H1 (cell line): ENCODE measurements around the gene LEKR1. TPM values are rescaled to one million over a fixed set of nuclear protein-coding genes. Genes with fewer than 3 reads are reported as not detected.

Experiments used
- CTCF ChIA-PET: fragments of 300-600 bp; sonication (Branson Sonifier 250); formaldehyde crosslinking; loops from one replicate; lab custom pipeline; 2021; ENCODE audit not compliant: partially characterized antibody; lab: Charles Lee
- POLR2A ChIA-PET: fragments of 300-600 bp; sonication (Branson Sonifier 250); formaldehyde crosslinking; loops from one replicate; lab custom pipeline; 2021; ENCODE audit warnings: inconsistent platforms; ENCODE audit not compliant: partially characterized antibody; lab: Charles Lee
- DNase-seq, 2 experiments: peaks; one replicate each; pipeline versions ENCODE4 v3.0.0 to v3.0.0-alpha.2; 2010 to 2022; ENCODE audit warnings: low spot score in 2 of 2, low read depth in 1 of 2, mixed read lengths in 1 of 2
- FAIRE-seq: peaks from 2 replicates; lab custom pipeline; 2011; peaks lifted over from hg19 to GRCh38; lab: Jason Lieb, UNC
- H2AFZ ChIP-seq: 2 replicates; pipeline ENCODE4 v1.8.1; 2012; ENCODE audit warnings: low read length, inconsistent platforms
- H2AK5ac ChIP-seq: 2 replicates; pipeline ENCODE4 v1.6.1; 2013; ENCODE audit warnings: low read depth, low read length
- H2BK120ac ChIP-seq: replicated peaks from 2 replicates; pipeline ENCODE3; 2013; ENCODE audit warnings: low read depth, low read length, inconsistent platforms
- H2BK12ac ChIP-seq: 2 replicates; pipeline ENCODE4 v1.6.1; 2013; ENCODE audit warnings: low read depth, low read length
- H2BK15ac ChIP-seq: 2 replicates; pipeline ENCODE4 v1.6.1; 2013; ENCODE audit warnings: low read length
- H2BK20ac ChIP-seq: 2 replicates; pipeline ENCODE4 v1.6.1; 2013; ENCODE audit warnings: low read length
- H2BK5ac ChIP-seq: 2 replicates; pipeline ENCODE4 v1.6.1; 2013; ENCODE audit warnings: low read depth, low read length
- H3K14ac ChIP-seq: 2 replicates; pipeline ENCODE4 v1.6.1; 2013; ENCODE audit warnings: inconsistent platforms; ENCODE audit not compliant: insufficient read length
- H3K18ac ChIP-seq: 2 replicates; pipeline ENCODE4 v1.6.1; 2013; ENCODE audit warnings: low read length; ENCODE audit errors: extremely low read depth
- H3K23ac ChIP-seq: 2 replicates; pipeline ENCODE4 v1.6.1; 2013; ENCODE audit warnings: inconsistent platforms; ENCODE audit not compliant: insufficient read length
- H3K23me2 ChIP-seq: 2 replicates; pipeline ENCODE4 v1.6.1; 2013; ENCODE audit warnings: low read depth, low read length
- H3K27ac ChIP-seq: 2 replicates; pipeline ENCODE4 v1.6.1; 2011; ENCODE audit warnings: low read depth, low read length, inconsistent platforms
- H3K27me3 ChIP-seq, 4 experiments: replicated peaks in 1 of 4; 1 replicate in 1 of 4; 2 replicates in 3 of 4; pipeline versions ENCODE4 v1.6.1 to v1.8.1; 2011 to 2013; ENCODE audit warnings: low read length in 3 of 4, mild to moderate bottlenecking in 3 of 4, inconsistent platforms in 2 of 4, mixed read lengths in 2 of 4, moderate library complexity in 1 of 4; ENCODE audit not compliant: control insufficient read depth in 3 of 4, insufficient read depth in 3 of 4; ENCODE audit errors: extremely low read depth in 1 of 4
- H3K36me3 ChIP-seq, 4 experiments: 2 replicates each; pipeline versions ENCODE4 v1.6.1 to v1.8.1; 2011 to 2013; ENCODE audit warnings: mild to moderate bottlenecking in 4 of 4, low read length in 3 of 4, moderate library complexity in 2 of 4, control low read depth in 1 of 4, inconsistent platforms in 1 of 4; ENCODE audit not compliant: insufficient read depth in 4 of 4, control insufficient read depth in 2 of 4
- H3K4ac ChIP-seq: replicated peaks from 2 replicates; pipeline ENCODE3; 2013; ENCODE audit warnings: low read length, low read depth, mixed read lengths, inconsistent platforms; ENCODE audit not compliant: insufficient read length
- H3K4me1 ChIP-seq, 4 experiments: replicated peaks in 1 of 4; 1 replicate in 1 of 4; 2 replicates in 3 of 4; pipeline versions ENCODE4 v1.6.1 to v1.8.1; 2011 to 2013; ENCODE audit warnings: low read length in 3 of 4, inconsistent platforms in 2 of 4, mixed read lengths in 1 of 4; ENCODE audit not compliant: insufficient read depth in 4 of 4, control insufficient read depth in 3 of 4
- H3K4me2 ChIP-seq, 2 experiments: 2 replicates each; pipeline versions ENCODE4 v1.6.1 to v1.8.1; 2011 to 2013; ENCODE audit warnings: low read depth in 2 of 2, low read length in 2 of 2, control low read depth in 1 of 2, inconsistent platforms in 1 of 2, mild to moderate bottlenecking in 1 of 2; ENCODE audit not compliant: insufficient read depth in 1 of 2
- H3K4me3 ChIP-seq, 4 experiments: fragments of 200-600, 300-600 bp in 1 of 4; sonication (generic), shearing (Covaris generic), sonication (Bioruptor Twin) in 1 of 4; 2 replicates each; pipeline versions ENCODE4 v1.5.1 to v1.8.1; 2011 to 2016; ENCODE audit warnings: low read length in 4 of 4, low read depth in 3 of 4, control low read depth in 2 of 4, inconsistent platforms in 2 of 4, mild to moderate bottlenecking in 2 of 4, mixed read lengths in 1 of 4, moderate library complexity in 1 of 4; ENCODE audit not compliant: insufficient read depth in 2 of 4; ENCODE audit errors: extremely low read depth in 1 of 4
- H3K56ac ChIP-seq: replicated peaks from 2 replicates; pipeline ENCODE3; 2013; ENCODE audit warnings: low read depth, mild to moderate bottlenecking, mixed read lengths, low read length, inconsistent platforms; ENCODE audit not compliant: insufficient read length
- H3K79me1 ChIP-seq: 2 replicates; pipeline ENCODE4 v1.6.1; 2013; ENCODE audit warnings: low read depth, low read length, control low read depth
- H3K79me2 ChIP-seq, 2 experiments: 2 replicates each; pipeline versions ENCODE4 v1.6.1 to v1.8.1; 2012 to 2013; ENCODE audit warnings: low read length in 2 of 2, mild to moderate bottlenecking in 2 of 2, inconsistent platforms in 1 of 2; ENCODE audit not compliant: insufficient read depth in 2 of 2, control insufficient read depth in 1 of 2
- H3K9ac ChIP-seq, 4 experiments: replicated peaks in 1 of 4; 1 replicate in 1 of 4; 2 replicates in 3 of 4; pipeline versions ENCODE4 v1.6.1 to v1.8.1; 2011 to 2013; ENCODE audit warnings: low read depth in 3 of 4, low read length in 3 of 4, control low read depth in 2 of 4, mild to moderate bottlenecking in 2 of 4, moderate library complexity in 2 of 4, inconsistent platforms in 1 of 4; ENCODE audit errors: extremely low read depth in 1 of 4
- H3K9me3 ChIP-seq, 2 experiments: 2 replicates each; pipeline versions ENCODE4 v1.6.1 to v1.8.1; 2012 to 2013; ENCODE audit warnings: mild to moderate bottlenecking in 2 of 2, moderate library complexity in 2 of 2, control low read depth in 1 of 2, inconsistent platforms in 1 of 2, low read depth in 1 of 2, low read length in 1 of 2, mixed read lengths in 1 of 2; ENCODE audit not compliant: insufficient read depth in 2 of 2
- H4K20me1 ChIP-seq, 2 experiments: replicated peaks in 1 of 2; 2 replicates each; pipeline versions ENCODE3 to v1.8.1; 2011 to 2013; ENCODE audit warnings: inconsistent platforms in 2 of 2, low read length in 2 of 2, mild to moderate bottlenecking in 1 of 2; ENCODE audit not compliant: insufficient read depth in 2 of 2, control insufficient read depth in 1 of 2
- H4K5ac ChIP-seq: 2 replicates; pipeline ENCODE4 v1.6.1; 2013; ENCODE audit warnings: low read length, low read depth, mixed read lengths, inconsistent platforms; ENCODE audit not compliant: insufficient read length
- H4K8ac ChIP-seq: 2 replicates; pipeline ENCODE4 v1.8.0; 2013; ENCODE audit warnings: mild to moderate bottlenecking, moderate library complexity, low read length, inconsistent platforms; ENCODE audit not compliant: insufficient read depth; ENCODE audit errors: extremely low read depth
- H4K91ac ChIP-seq: replicated peaks from 2 replicates; pipeline ENCODE3; 2013; ENCODE audit warnings: low read length, mixed read lengths, inconsistent platforms; ENCODE audit not compliant: insufficient read length
- CBX5 ChIP-seq: fragments of 300-800, 300-1000 bp; sonication (generic); IDR thresholded peaks from 2 replicates; pipeline ENCODE4 v1.7.1; 2016; ENCODE audit warnings: antibody characterized with exemption, low read length, low read depth
- FOSL1 ChIP-seq: IDR thresholded peaks from 2 replicates; pipeline ENCODE4 v1.6.1; 2011; ENCODE audit warnings: mild to moderate bottlenecking, low read depth, low read length, moderate library complexity; ENCODE audit not compliant: insufficient read depth
- JUN ChIP-seq: IDR thresholded peaks from 2 replicates; pipeline ENCODE4 v1.6.1; 2011; ENCODE audit warnings: low read depth, mild to moderate bottlenecking, improper control_type of control experiment, low read length
- JUND ChIP-seq: IDR thresholded peaks from 2 replicates; pipeline ENCODE4 v1.6.1; 2011; ENCODE audit warnings: mild to moderate bottlenecking, improper control_type of control experiment, low read length
- KDM4A ChIP-seq: IDR thresholded peaks from one replicate; pipeline ENCODE4 v1.7.1; 2012; ENCODE audit warnings: low read depth, mild to moderate bottlenecking, moderate library complexity, low read length, inconsistent platforms; ENCODE audit not compliant: severe bottlenecking
- POLR2AphosphoS5 ChIP-seq: IDR thresholded peaks from 2 replicates; pipeline ENCODE4 v1.6.1; 2011; ENCODE audit warnings: low read depth, low read length
- SIRT6 ChIP-seq: IDR thresholded peaks from one replicate; pipeline ENCODE4 v1.7.1; 2012; ENCODE audit warnings: low read length, inconsistent platforms
- ZNF274 ChIP-seq: IDR thresholded peaks from 2 replicates; pipeline ENCODE4 v1.7.0; 2012; ENCODE audit warnings: low read length, borderline replicate concordance; ENCODE audit errors: extremely low read depth
- WGBS, 2 experiments: shearing (Covaris generic) in 1 of 2; methylation state at CpG; one replicate each; pipeline versions ENCODE4 v1.1.6 to v1.1.7; 2013 to 2015; ENCODE audit warnings: low lambda C conversion rate in 2 of 2, mixed read lengths in 2 of 2, inconsistent platforms in 1 of 2, low coverage in 1 of 2, missing lambda C conversion rate in 1 of 2; ENCODE audit not compliant: insufficient replicate concordance in 2 of 2, insufficient coverage in 1 of 2, insufficient read length in 1 of 2; ENCODE audit errors: extremely low coverage in 1 of 2, missing lambda C conversion rate in 1 of 2; 5-methylcytosine and 5-hydroxymethylcytosine counted together
- polyA plus RNA-seq, 7 experiments: library from polyadenylated mRNA; depleted of rRNA in 3 of 7; stranded (reverse) in 5 of 7; unstranded in 2 of 7; fragments of >200 nt in 5 of 7; fragments of 200-250 nt in 2 of 7; gene quantifications; 1 replicate in 5 of 7; 2 replicates in 1 of 7; 4 replicates in 1 of 7; pipeline versions ENCODE4 v1.2.1 to v1.2.3, GENCODE V29; 2011 to 2013; ENCODE audit warnings: missing spikeins in 2 of 7, mixed read lengths in 2 of 7
- total RNA-seq: library from RNA; stranded (reverse); fragmentation: NEBNext Ultra II Directional; extraction: Animal tissue kit (Norgen Biotek cat#: 25700); gene quantifications from 2 replicates; pipeline ENCODE4 v1.2.1, GENCODE V29; 2021
- TF ChIP-seq, protein P1 (sequence below): IDR thresholded peaks from 2 replicates; pipeline ENCODE4 v1.6.1; 2012; ENCODE audit warnings: inconsistent platforms
- TF ChIP-seq, protein P2 (sequence below): IDR thresholded peaks from 2 replicates; pipeline ENCODE4 v1.6.1; 2011; ENCODE audit warnings: low read depth, mild to moderate bottlenecking, low read length; ENCODE audit not compliant: insufficient read depth

The LEKR1 gene
- total and polyA plus RNA-seq, 2 of the 8 experiments (the other 6 are each of a cell fraction or from before 2014, with no cell fraction given), result 0.08 TPM; not detected in 1

DNA sequence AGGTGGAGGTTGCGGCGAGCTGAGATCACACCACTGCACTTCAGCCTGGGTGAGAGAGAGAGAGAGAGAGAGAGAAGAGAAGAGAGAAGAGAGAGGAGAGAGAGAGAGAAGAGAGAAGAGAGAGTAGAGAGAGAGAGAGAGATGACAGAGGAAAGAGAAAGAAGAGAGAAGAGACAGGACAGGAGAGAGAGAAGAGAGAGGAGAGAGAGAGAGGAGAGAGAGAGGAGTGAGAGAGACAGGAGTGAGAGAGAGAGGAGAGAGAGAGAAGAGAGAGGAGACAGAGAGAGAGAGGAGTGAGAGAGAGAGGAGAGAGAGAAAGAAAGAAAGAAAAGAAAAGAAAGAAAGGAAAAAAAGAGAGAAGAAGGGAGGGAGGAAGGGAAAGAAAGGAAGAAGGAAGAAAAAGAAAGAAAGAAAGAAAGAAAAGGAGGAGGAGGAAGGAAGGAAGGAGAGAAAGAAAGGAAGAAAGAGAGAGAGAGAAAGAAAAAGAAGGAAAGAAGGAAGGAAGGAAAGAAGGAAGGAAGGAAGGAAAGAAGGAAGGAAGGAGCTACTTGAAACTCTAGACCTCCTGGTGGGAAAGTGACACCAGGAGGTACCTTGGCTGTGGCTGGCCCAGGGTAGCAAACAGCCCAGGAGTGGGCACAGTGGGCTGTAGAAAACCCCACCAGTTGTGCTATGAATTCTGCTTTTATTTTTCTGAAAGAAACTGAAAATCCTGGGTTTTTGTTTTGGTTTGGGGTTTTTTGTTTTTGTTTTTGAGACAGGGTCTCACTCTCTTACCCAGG lies 245.8 kb downstream of the LEKR1 start:
- Histone ChIP-seq H2AFZ (no peak overlapping the region), H3K27ac (no peak overlapping the region), H2BK20ac (no peak overlapping the region), H4K20me1 (no peaks in the 10 kb centered on the region), H2BK12ac (no peak overlapping the region), H4K5ac (no peak overlapping the region), H3K18ac (no peak overlapping the region), H3K36me3 (no peaks in the 10 kb centered on the region), H3K23ac (no peak overlapping the region), H3K4me1 (peaks cover 0 to 4% (median 1%) of the 10 kb centered on the region in 4 experiments; a peak in 1 of 7 replicates), H2BK120ac (no peak overlapping the region), H2BK15ac (no peak overlapping the region), H4K91ac (no peak overlapping the region), H3K4me3 (no peak overlapping the region), H4K8ac (no peak overlapping the region), H3K14ac (no peak overlapping the region), H3K9me3 (no peaks in the 10 kb centered on the region), H3K4ac (no peak overlapping the region), H2BK5ac (no peak overlapping the region), H3K4me2 (no peak overlapping the region), H3K56ac (no peak overlapping the region), H3K9ac (no peak overlapping the region), H3K79me2 (no peaks in the 10 kb centered on the region), H3K27me3 (no peaks in the 10 kb centered on the region), H2AK5ac (no peak overlapping the region), H3K23me2 (no peaks in the 10 kb centered on the region), H3K79me1 (no peaks in the 10 kb centered on the region)
- POLR2A ChIA-PET, result no interaction called here
- TF ChIP-seq KDM4A (no peak), POLR2AphosphoS5 (no peak), JUN (no peak), ZNF274 (no peak), FOSL1 (no peak), CBX5 (no peak), SIRT6 (no peak), JUND (no peak)
- TF ChIP-seq, protein P1, sequence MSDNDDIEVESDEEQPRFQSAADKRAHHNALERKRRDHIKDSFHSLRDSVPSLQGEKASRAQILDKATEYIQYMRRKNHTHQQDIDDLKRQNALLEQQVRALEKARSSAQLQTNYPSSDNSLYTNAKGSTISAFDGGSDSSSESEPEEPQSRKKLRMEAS, result no peak
- TF ChIP-seq, protein P2, sequence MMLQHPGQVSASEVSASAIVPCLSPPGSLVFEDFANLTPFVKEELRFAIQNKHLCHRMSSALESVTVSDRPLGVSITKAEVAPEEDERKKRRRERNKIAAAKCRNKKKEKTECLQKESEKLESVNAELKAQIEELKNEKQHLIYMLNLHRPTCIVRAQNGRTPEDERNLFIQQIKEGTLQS, result no peak
- CTCF ChIA-PET, result interaction anchor here (1.7 kb wide), 1 partner anchor 10 kb away, joined by 4 read pairs; no protein-coding TSS in a partner anchor
- no peak for DNase-seq
- FAIRE-seq, result no peak
- WGBS, 2 experiments, result 100% methylated on average over 2 of the region's 2 CpGs; no CpG with 5 or more reads in 1 of the 2 experiments
